ENCODE results near the gene ABLIM2.

ABLIM2 gene

GRCh38 chr4:8194306-8195242, 36.0 kb upstream of the ABLIM2 start:
- no peak for DNase-seq (ENCODE audit: low read depth in 4 of 4, low spot score in 1 of 4)

- no peak for DNase-seq (ENCODE audit: low read depth in 4 of 4, low spot score in 1 of 4)
Observed at GRCh38 chr4:8192748-8193738, 34.4 kb upstream of the ABLIM2 start.

- no peak for DNase-seq (ENCODE audit: low read depth in 4 of 4, low spot score in 1 of 4)
Observed at GRCh38 chr4:8191136-8191747, 32.6 kb upstream of the ABLIM2 start.

- DNase-seq (ENCODE audit: low read depth in 4 of 4, low spot score in 1 of 4): no peak
Observed at GRCh38 chr4:8189551-8190466, 31.2 kb upstream of the ABLIM2 start.

GRCh38 chr4:8188743-8189550, 30.3 kb upstream of the ABLIM2 start:
- DNase-seq (ENCODE audit: low read depth in 4 of 4, low spot score in 1 of 4): no peak

GRCh38 chr4:8188085-8188484, 29.5 kb upstream of the ABLIM2 start:
- no peak for DNase-seq (ENCODE audit: low read depth in 4 of 4, low spot score in 1 of 4)

- no peak for DNase-seq (ENCODE audit: low read depth in 4 of 4, low spot score in 1 of 4)
Observed at GRCh38 chr4:8185930-8186329, 27.3 kb upstream of the ABLIM2 start.

GRCh38 chr4:8185295-8185694, 26.7 kb upstream of the ABLIM2 start:
- no peak for DNase-seq (ENCODE audit: low read depth in 4 of 4, low spot score in 1 of 4)

- DNase-seq (ENCODE audit: low read depth in 4 of 4, low spot score in 1 of 4): no peak
Observed at GRCh38 chr4:8184061-8184460, 25.4 kb upstream of the ABLIM2 start.

GRCh38 chr4:8182858-8183725, 24.5 kb upstream of the ABLIM2 start:
- DNase-seq (ENCODE audit: low read depth in 4 of 4, low spot score in 1 of 4): no peak

- no peak for DNase-seq (ENCODE audit: low read depth in 4 of 4, low spot score in 1 of 4)
Observed at GRCh38 chr4:8182294-8182693, 23.7 kb upstream of the ABLIM2 start.

- no peak for DNase-seq (ENCODE audit: low read depth in 4 of 4, low spot score in 1 of 4)
Observed at GRCh38 chr4:8181844-8182243, 23.2 kb upstream of the ABLIM2 start.

- DNase-seq (ENCODE audit: low read depth in 4 of 4, low spot score in 1 of 4): no peak
Observed at GRCh38 chr4:8181119-8181518, 22.5 kb upstream of the ABLIM2 start.

- DNase-seq (ENCODE audit: low read depth in 4 of 4, low spot score in 1 of 4): no peak
Observed at GRCh38 chr4:8180310-8181093, 21.9 kb upstream of the ABLIM2 start.

- DNase-seq (ENCODE audit: low read depth in 4 of 4, low spot score in 1 of 4): no peak
Observed at GRCh38 chr4:8179771-8180170, 21.2 kb upstream of the ABLIM2 start.

- DNase-seq (ENCODE audit: low read depth in 4 of 4, low spot score in 1 of 4): no peak
Observed at GRCh38 chr4:8179074-8179473, 20.5 kb upstream of the ABLIM2 start.

- DNase-seq (ENCODE audit: low read depth in 4 of 4, low spot score in 1 of 4): no peak
Observed at GRCh38 chr4:8177956-8178355, 19.3 kb upstream of the ABLIM2 start.

- no peak for DNase-seq (ENCODE audit: low read depth in 4 of 4, low spot score in 1 of 4)
Observed at GRCh38 chr4:8177552-8177951, 18.9 kb upstream of the ABLIM2 start.

All from stimulated activated CD4-positive, alpha-beta T cell treated with anti-CD3 and anti-CD28 coated beads, Interleukin-1b, Interleukin-23, amount 100 ng/mL, for 24 hours (primary cell).